ENCODE results near the gene CMTM6. TPM values are rescaled to one million over a fixed set of nuclear protein-coding genes. Genes with fewer than 3 reads are reported as not detected.
"Not testable (repeated sequence)": the region's sequence is repeated elsewhere in the genome, so short reads cannot be mapped to it uniquely, and the experiment has no call there.

CMTM6 gene
- total RNA-seq, 1 experiment from 2014 or later: 144 TPM

GRCh38 chr3:32447865-32448400 is 54.7 kb downstream of the CMTM6 start:
- no peak for DNase-seq (ENCODE audit: low read depth)

- DNase-seq (ENCODE audit: low read depth): peak; percentile 85
Measured at GRCh38 chr3:32443478-32443877, 59.2 kb downstream of the CMTM6 start.

GRCh38 chr3:32442766-32443165 is 59.9 kb downstream of the CMTM6 start:
- DNase-seq (ENCODE audit: low read depth): peak; percentile 43

GRCh38 chr3:32440611-32441350 is 61.9 kb downstream of the CMTM6 start:
- DNase-seq (ENCODE audit: low read depth): peak; percentile 10

- DNase-seq (ENCODE audit: low read depth): not testable (repeated sequence)
Measured at GRCh38 chr3:32439421-32439820, 63.2 kb downstream of the CMTM6 start.

- no peak for DNase-seq (ENCODE audit: low read depth)
Measured at GRCh38 chr3:32438596-32439344, 63.9 kb downstream of the CMTM6 start.

GRCh38 chr3:32437896-32438295 is 64.8 kb downstream of the CMTM6 start:
- no peak for DNase-seq (ENCODE audit: low read depth)

GRCh38 chr3:32436816-32437189 is 65.8 kb downstream of the CMTM6 start:
- DNase-seq (ENCODE audit: low read depth): no peak

GRCh38 chr3:32435911-32436815 is 66.5 kb downstream of the CMTM6 start:
- DNase-seq (ENCODE audit: low read depth): no peak

GRCh38 chr3:32434206-32434605 is 68.4 kb downstream of the CMTM6 start:
- DNase-seq (ENCODE audit: low read depth): no peak

- no peak for DNase-seq (ENCODE audit: low read depth)
Measured at GRCh38 chr3:32432711-32433530, 69.7 kb downstream of the CMTM6 start.

GRCh38 chr3:32432045-32432710 is 70.5 kb downstream of the CMTM6 start:
- DNase-seq (ENCODE audit: low read depth): no peak

- DNase-seq (ENCODE audit: low read depth): no peak
Measured at GRCh38 chr3:32431481-32431880, 71.2 kb downstream of the CMTM6 start.

Other genes starting within 250 kb of the CMTM6 start
- 13.3 and 14.7 TPM in 2 replicates for gene CMTM7, start 111.0 kb downstream of the CMTM6 start, total RNA-seq (2014; rRNA removed; shearing (Covaris generic))
- 39.2 and 60.3 TPM in 2 replicates for gene DYNC1LI1, start 68.0 kb upstream of the CMTM6 start, total RNA-seq (2014; rRNA removed; shearing (Covaris generic))
- gene CNOT10, start 182.3 kb upstream of the CMTM6 start, total RNA-seq (2014; rRNA removed; shearing (Covaris generic)): 22.0 and 26.7 TPM in 2 replicates

Data from M059J (cell line).